HCT116 (cell line): ENCODE measurements around the gene GRAMD4. TPM values are rescaled to one million over a fixed set of nuclear protein-coding genes. Genes with fewer than 3 reads are reported as not detected.

ENCODE experiments used
- ATAC-seq: fragments of 200-7000 bp; cut with Tn5 transposase; 2 replicates; pipeline ENCODE4 v1.9.1; 2020; ENCODE audit warnings: mild to moderate bottlenecking, moderate library complexity
- BruUV-seq: library from RNA; stranded (reverse); fragments of 400-500 nt; replicated peaks from 2 replicates; lab custom pipeline; 2021; lab: Mats Ljungman, UMichigan
- CTCF ChIA-PET: fragments of 300-600 bp; sonication (Branson Sonifier 250); formaldehyde crosslinking; loops from one replicate; lab custom pipeline; 2021; ENCODE audit warnings: antibody characterized with exemption; lab: Charles Lee
- POLR2A ChIA-PET: fragments of 300-600, 350-600 bp; sonication (Branson Sonifier 250); formaldehyde crosslinking; loops from one replicate; lab custom pipeline; 2021; ENCODE audit warnings: antibody characterized with exemption; lab: Charles Lee
- RAD21 ChIA-PET, 2 experiments: fragments of 300-600 bp; sonication (Branson Sonifier 250); formaldehyde crosslinking; loops; one replicate each; lab custom pipeline; 2023; ENCODE audit warnings: low total read pairs in 2 of 2; ENCODE audit not compliant: uncharacterized antibody in 2 of 2, unreplicated experiment in 2 of 2, low non-redundant PET in 1 of 2; lab: Charles Lee
- DNase-seq: peaks from one replicate; pipeline ENCODE4 v3.0.0-alpha.2; 2010; ENCODE audit warnings: low read depth, low spot score
- H2AFZ ChIP-seq: fragments of 200-600 bp; shearing (Covaris generic), sonication (generic); 2 replicates; pipeline ENCODE4 v1.6.1; 2017; ENCODE audit warnings: low read depth, mixed run types, mixed read lengths, antibody characterized with exemption, low read length; ENCODE audit not compliant: poor library complexity, severe bottlenecking
- H3K27ac ChIP-seq: 2 replicates; pipeline ENCODE4 v1.5.1; 2012; ENCODE audit warnings: low read depth, low read length
- H3K27me3 ChIP-seq: fragments of 200-600 bp; sonication (generic); 2 replicates; pipeline ENCODE4 v1.6.1; 2016; ENCODE audit warnings: mixed run types, low read length, mixed read lengths; ENCODE audit not compliant: insufficient read depth
- H3K36me3 ChIP-seq, 2 experiments: fragments of 200-500 bp in 1 of 2; fragments of 200-600 bp in 1 of 2; sonication (Bioruptor generic) in 1 of 2; sonication (generic) in 1 of 2; 2 replicates each; pipeline versions ENCODE4 v1.5.1 to v1.6.1; 2014 to 2016; ENCODE audit warnings: low read length in 2 of 2, inconsistent platforms in 1 of 2, mixed read lengths in 1 of 2, mixed run types in 1 of 2; ENCODE audit not compliant: insufficient read depth in 2 of 2, control insufficient read depth in 1 of 2
- H3K4me1 ChIP-seq, 2 experiments: fragments of 200-600 bp in 1 of 2; sonication (generic) in 1 of 2; 2 replicates each; pipeline versions ENCODE4 v1.5.1 to v1.6.1; 2012 to 2017; ENCODE audit warnings: low read length in 2 of 2, inconsistent platforms in 1 of 2, mild to moderate bottlenecking in 1 of 2, mixed read lengths in 1 of 2, mixed run types in 1 of 2, moderate library complexity in 1 of 2; ENCODE audit not compliant: insufficient read depth in 2 of 2, control insufficient read depth in 1 of 2
- H3K4me2 ChIP-seq: fragments of 200-600 bp; sonication (generic); 2 replicates; pipeline ENCODE4 v1.6.1; 2017; ENCODE audit warnings: mixed run types, low read length, mixed read lengths
- H3K4me3 ChIP-seq, 2 experiments: fragments of 200-600 bp in 1 of 2; sonication (generic) in 1 of 2; replicated peaks in 1 of 2; 2 replicates each; pipeline ENCODE4 v1.5.1; 2011 to 2016; ENCODE audit warnings: low read length in 2 of 2, control low read depth in 1 of 2, low read depth in 1 of 2, mild to moderate bottlenecking in 1 of 2, mixed read lengths in 1 of 2, mixed run types in 1 of 2
- H3K79me2 ChIP-seq: fragments of 200-600 bp; sonication (generic); 2 replicates; pipeline ENCODE4 v1.6.1; 2017; ENCODE audit warnings: mild to moderate bottlenecking, mixed run types, low read length, moderate library complexity, mixed read lengths; ENCODE audit not compliant: insufficient read depth
- H3K9ac ChIP-seq: fragments of 200-600 bp; sonication (generic); 2 replicates; pipeline ENCODE4 v1.6.1; 2016; ENCODE audit warnings: low read length, mixed read lengths
- H3K9me2 ChIP-seq: fragments of 200-600 bp; sonication (generic), shearing (Covaris generic); 2 replicates; pipeline ENCODE4 v1.6.1; 2017; ENCODE audit warnings: mixed run types, mild to moderate bottlenecking, moderate library complexity; ENCODE audit not compliant: insufficient read depth
- H3K9me3 ChIP-seq, 2 experiments: fragments of 200-500 bp in 1 of 2; fragments of 200-600 bp in 1 of 2; sonication (Bioruptor generic) in 1 of 2; sonication (generic) in 1 of 2; 2 replicates each; pipeline ENCODE4 v1.6.1; 2014 to 2017; ENCODE audit warnings: low read length in 2 of 2, mixed read lengths in 2 of 2, inconsistent platforms in 1 of 2, low read depth in 1 of 2, mild to moderate bottlenecking in 1 of 2, mixed run types in 1 of 2, moderate library complexity in 1 of 2; ENCODE audit not compliant: control insufficient read depth in 1 of 2, insufficient read depth in 1 of 2
- H4K20me1 ChIP-seq: fragments of 200-600 bp; sonication (generic), shearing (Covaris generic); 2 replicates; pipeline ENCODE4 v1.6.1; 2017; ENCODE audit warnings: mixed run types, mild to moderate bottlenecking, moderate library complexity; ENCODE audit not compliant: insufficient read depth
- EGR1 ChIP-seq: IDR thresholded peaks from 2 replicates; pipeline ENCODE4 v1.6.1; 2012; ENCODE audit warnings: low read depth
- ELF1 ChIP-seq: IDR thresholded peaks from 2 replicates; pipeline ENCODE4 v1.6.1; 2012; ENCODE audit warnings: low read depth, borderline replicate concordance
- FOSL1 ChIP-seq: IDR thresholded peaks from 2 replicates; pipeline ENCODE4 v1.6.1; 2012; ENCODE audit warnings: low read depth
- POLR2A ChIP-seq: IDR thresholded peaks from 2 replicates; pipeline ENCODE4 v1.7.0; 2011; ENCODE audit warnings: borderline replicate concordance; ENCODE audit not compliant: insufficient read depth, insufficient read length; ENCODE audit errors: extremely low read depth
- RAD21 ChIP-seq: IDR thresholded peaks from 2 replicates; pipeline ENCODE4 v1.6.1; 2012; ENCODE audit warnings: low read depth, mild to moderate bottlenecking
- SIN3A ChIP-seq: IDR thresholded peaks from 2 replicates; pipeline ENCODE4 v1.6.1; 2012; ENCODE audit warnings: low read depth
- SP1 ChIP-seq: IDR thresholded peaks from 2 replicates; pipeline ENCODE4 v1.6.1; 2012; ENCODE audit warnings: low read depth
- YY1 ChIP-seq: IDR thresholded peaks from 2 replicates; pipeline ENCODE4 v1.6.1; 2011; ENCODE audit warnings: low read length, low read depth, moderate library complexity, mild to moderate bottlenecking; ENCODE audit not compliant: insufficient replicate concordance; ENCODE audit errors: extremely low read depth
- intact Hi-C: fragments of 100-400 bp; cut with micrococcal nuclease; formaldehyde crosslinking; loops from 2 replicates; pipeline ENCODE4 v1.10.0; 2022
- total RNA-seq: library from RNA; stranded (reverse); gene quantifications from one replicate; pipeline ENCODE4 v1.2.1, GENCODE V29; 2021; ENCODE audit not compliant: unreplicated experiment
- TF ChIP-seq, protein P1 (sequence below): IDR thresholded peaks from 2 replicates; pipeline ENCODE4 v1.6.1; 2011; ENCODE audit warnings: mild to moderate bottlenecking, low read length, moderate library complexity; ENCODE audit not compliant: insufficient replicate concordance; ENCODE audit errors: extremely low read depth

Gene GRAMD4
- total RNA-seq, 1 experiment from 2014 or later = 25.8 TPM

DNA sequence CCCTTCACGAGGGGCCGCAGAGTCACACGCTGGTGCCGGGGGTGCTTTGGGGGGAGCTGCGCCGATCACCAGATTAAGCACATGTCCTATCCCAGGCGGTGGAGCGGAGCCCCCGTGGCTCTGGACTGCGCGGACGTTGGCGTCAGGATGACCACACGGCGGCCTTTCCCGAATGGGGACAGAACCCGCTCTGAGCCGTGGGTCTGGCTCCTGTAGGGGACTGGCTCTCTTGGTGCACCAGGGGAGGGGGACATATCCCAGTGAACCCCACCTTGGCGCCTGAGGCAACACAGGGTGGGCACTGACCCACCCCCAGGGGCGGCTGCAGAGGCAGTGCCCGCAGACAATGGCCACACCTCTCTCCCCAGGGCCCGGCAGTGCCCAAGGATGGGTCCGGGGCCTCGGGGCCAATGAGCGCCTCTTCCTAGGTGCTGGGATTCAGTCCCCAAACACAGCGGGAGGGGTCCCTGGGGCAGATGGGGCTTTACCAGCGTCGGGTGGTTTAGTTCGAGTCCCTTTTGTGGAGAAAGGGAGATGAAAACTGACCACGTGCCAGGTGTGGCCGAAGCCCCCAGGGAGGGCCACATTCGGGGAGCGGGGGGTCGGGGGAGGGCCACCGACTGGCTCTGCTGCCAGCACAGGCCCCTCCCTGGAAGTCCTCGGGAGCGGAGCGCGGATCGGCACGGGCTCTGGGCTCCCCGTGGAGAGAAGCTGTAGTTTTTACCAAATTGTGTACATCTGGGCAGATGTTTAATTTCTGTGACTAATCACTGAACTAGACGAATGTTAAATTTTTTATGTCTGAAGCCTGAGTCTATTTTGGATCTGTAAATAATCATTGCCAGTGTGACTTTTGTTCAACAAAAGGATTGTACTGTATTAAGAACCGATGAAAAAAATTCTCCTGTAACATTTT is 58.9 kb downstream of the GRAMD4 start (continued):
- TF ChIP-seq ELF1 (no peak), RAD21 (no peak), SP1 (no peak)
- TF ChIP-seq, all 23 proteins: peak for 0

- Histone ChIP-seq H3K9me2 (no peaks in the 10 kb centered on the region), H3K79me2 (no peaks in the 10 kb centered on the region), H2AFZ (no peak overlapping the region), H3K27ac (no peak overlapping the region), H3K36me3 (no peaks in the 10 kb centered on the region), H3K4me1 (no peaks in the 10 kb centered on the region), H3K4me3 (no peak overlapping the region), H3K9ac (no peak overlapping the region), H3K4me2 (no peak overlapping the region), H4K20me1 (no peaks in the 10 kb centered on the region), H3K27me3 (no peaks in the 10 kb centered on the region), H3K9me3 (no peaks in the 10 kb centered on the region)
- intact Hi-C loops = no loop called here
- TF ChIP-seq FOSL1 (no peak), POLR2A (no peak), SIN3A (no peak), YY1 (no peak), SP1 (no peak), EGR1 (no peak), ELF1 (no peak)
- TF ChIP-seq, protein P1, sequence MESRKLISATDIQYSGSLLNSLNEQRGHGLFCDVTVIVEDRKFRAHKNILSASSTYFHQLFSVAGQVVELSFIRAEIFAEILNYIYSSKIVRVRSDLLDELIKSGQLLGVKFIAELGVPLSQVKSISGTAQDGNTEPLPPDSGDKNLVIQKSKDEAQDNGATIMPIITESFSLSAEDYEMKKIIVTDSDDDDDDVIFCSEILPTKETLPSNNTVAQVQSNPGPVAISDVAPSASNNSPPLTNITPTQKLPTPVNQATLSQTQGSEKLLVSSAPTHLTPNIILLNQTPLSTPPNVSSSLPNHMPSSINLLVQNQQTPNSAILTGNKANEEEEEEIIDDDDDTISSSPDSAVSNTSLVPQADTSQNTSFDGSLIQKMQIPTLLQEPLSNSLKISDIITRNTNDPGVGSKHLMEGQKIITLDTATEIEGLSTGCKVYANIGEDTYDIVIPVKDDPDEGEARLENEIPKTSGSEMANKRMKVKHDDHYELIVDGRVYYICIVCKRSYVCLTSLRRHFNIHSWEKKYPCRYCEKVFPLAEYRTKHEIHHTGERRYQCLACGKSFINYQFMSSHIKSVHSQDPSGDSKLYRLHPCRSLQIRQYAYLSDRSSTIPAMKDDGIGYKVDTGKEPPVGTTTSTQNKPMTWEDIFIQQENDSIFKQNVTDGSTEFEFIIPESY = no peak
- ChIA-PET CTCF (no interaction called here), RAD21 (no interaction called here), POLR2A (no interaction called here)
- DNase-seq (no peak), ATAC-seq (no peak)
- no TSS peak for BruUV-seq
Measured at GRCh38 chr22:46679706-46680269, 59.6 kb downstream of the GRAMD4 start.
